ENCODE measurements around the gene AAMDC. TPM values are rescaled to one million over a fixed set of nuclear protein-coding genes. Genes with fewer than 3 reads are reported as not detected.
"Not testable (repeated sequence)": the region's sequence is repeated elsewhere in the genome, so short reads cannot be mapped to it uniquely, and the experiment has no call there.

The AAMDC gene
- total RNA-seq, 2 donors from 2014 or later: 6.9 to 25.9 TPM

DNA sequence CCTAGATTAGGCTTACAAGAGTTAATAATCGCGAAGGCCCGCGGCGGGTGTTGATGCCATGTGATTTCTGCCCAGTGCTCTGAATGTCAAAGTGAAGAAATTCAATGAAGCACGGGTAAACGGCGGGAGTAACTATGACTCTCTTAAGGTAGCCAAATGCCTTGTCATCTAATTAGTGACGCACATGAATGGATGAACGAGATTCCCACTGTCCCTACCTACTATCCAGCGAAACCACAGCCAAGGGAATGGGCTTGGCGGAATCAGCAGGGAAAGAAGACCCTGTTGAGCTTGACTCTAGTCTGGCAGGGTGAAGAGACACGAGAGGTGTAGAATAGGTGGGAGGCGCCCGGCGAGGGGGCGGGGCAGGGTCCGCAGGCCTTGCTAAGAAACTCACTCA lies 65.5 kb downstream of the AAMDC start:
- Histone ChIP-seq H3K27ac (no peak overlapping the region), H3K36me3 (replicated peaks in 1 of 2; ENCODE audit: insufficient read depth in 1 of 2, low read depth in 2 of 2) (peaks cover 0 to 6% of the 10 kb centered on the region in 2 donors), H3K27me3 (no peaks in the 10 kb centered on the region), H3K4me3 (no peak overlapping the region), H3K9me3 (no peaks in the 10 kb centered on the region), H3K4me1 (no peaks in the 10 kb centered on the region)
- DNase-seq: no peak
- TF ChIP-seq POLR2A (IDR thresholded peaks at IDR 0.05): no peak
- TF ChIP-seq CTCF (IDR thresholded peaks at IDR 0.05): no peak
- whole genome bisulfite sequencing, 2 donors: 90 to 96% methylated on average over 18 of the region's 18 CpGs
- ATAC-seq: no peak
- intact Hi-C loops (cut with DNase I): no loop called here

- ATAC-seq; DNase-seq; H3K4me3 ChIP-seq; intact Hi-C loops (cut with DNase I); H3K9me3 ChIP-seq; H3K36me3 ChIP-seq (replicated peaks in 1 of 2; ENCODE audit: insufficient read depth in 1 of 2, low read depth in 2 of 2); H3K4me1 ChIP-seq; H3K27ac ChIP-seq; H3K27me3 ChIP-seq: not testable (repeated sequence)
- 95 to 96% methylated on average over 5 of the region's 5 CpGs for WGBS, 2 donors
Measured at GRCh38 chr11:77889045-77889444, 68.1 kb downstream of the AAMDC start.

- ATAC-seq; H3K36me3 ChIP-seq (replicated peaks in 1 of 2; ENCODE audit: insufficient read depth in 1 of 2, low read depth in 2 of 2): not testable (repeated sequence)
Measured at GRCh38 chr11:77890100-77890614, 69.2 kb downstream of the AAMDC start.

DNA sequence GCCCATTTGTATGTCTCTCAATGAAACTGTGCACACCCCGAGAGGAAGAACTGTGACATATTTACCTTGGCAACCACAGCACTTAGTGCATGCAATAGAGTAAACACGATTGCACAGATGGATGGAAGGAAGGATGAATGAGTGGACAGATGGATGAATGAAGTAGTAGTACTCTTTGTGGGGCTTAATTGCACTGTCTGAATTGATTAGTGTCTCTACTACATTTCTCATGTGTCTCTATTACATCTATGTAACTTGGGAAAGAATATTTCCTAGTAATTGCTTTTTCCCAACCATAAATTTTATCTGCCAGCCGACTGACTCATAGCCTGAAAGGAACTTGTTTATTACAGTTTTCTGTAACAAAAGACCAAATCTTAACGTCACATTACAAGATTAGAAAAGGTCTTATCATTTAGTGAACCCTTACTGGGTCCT lies 69.7 kb downstream of the AAMDC start:
- DNase-seq; H3K27ac ChIP-seq; H3K36me3 ChIP-seq (replicated peaks in 1 of 2; ENCODE audit: insufficient read depth in 1 of 2, low read depth in 2 of 2); H3K4me3 ChIP-seq; ATAC-seq; H3K9me3 ChIP-seq; intact Hi-C loops (cut with DNase I); H3K27me3 ChIP-seq; H3K4me1 ChIP-seq: not testable (repeated sequence)
- 31 to 32% methylated on average over 4 of the region's 4 CpGs for WGBS, 2 donors

More at GRCh38 chr11:77890100-77890614, 69.2 kb downstream of the AAMDC start:
- intact Hi-C loops (cut with DNase I); DNase-seq; H3K27ac ChIP-seq; H3K4me1 ChIP-seq; H3K4me3 ChIP-seq; H3K9me3 ChIP-seq; H3K27me3 ChIP-seq: not testable (repeated sequence)

GRCh38 chr11:77891256-77891655 lies 70.3 kb downstream of the AAMDC start:
- DNase-seq; H3K27ac ChIP-seq; H3K9me3 ChIP-seq; H3K27me3 ChIP-seq; ATAC-seq; H3K36me3 ChIP-seq (replicated peaks in 1 of 2; ENCODE audit: insufficient read depth in 1 of 2, low read depth in 2 of 2); H3K4me1 ChIP-seq; intact Hi-C loops (cut with DNase I); H3K4me3 ChIP-seq: not testable (repeated sequence)
- 97 to 98% methylated on average over 5 to 6 of the region's 7 CpGs for WGBS, 2 donors

- ATAC-seq; H3K4me3 ChIP-seq; H3K36me3 ChIP-seq (replicated peaks in 1 of 2; ENCODE audit: insufficient read depth in 1 of 2, low read depth in 2 of 2); DNase-seq; H3K27me3 ChIP-seq; intact Hi-C loops (cut with DNase I); H3K9me3 ChIP-seq; H3K27ac ChIP-seq; H3K4me1 ChIP-seq: not testable (repeated sequence)
- 90 to 92% methylated on average over 1 to 3 of the region's 4 CpGs for WGBS, 2 donors
Measured at GRCh38 chr11:77891703-77892102, 70.8 kb downstream of the AAMDC start.

DNA sequence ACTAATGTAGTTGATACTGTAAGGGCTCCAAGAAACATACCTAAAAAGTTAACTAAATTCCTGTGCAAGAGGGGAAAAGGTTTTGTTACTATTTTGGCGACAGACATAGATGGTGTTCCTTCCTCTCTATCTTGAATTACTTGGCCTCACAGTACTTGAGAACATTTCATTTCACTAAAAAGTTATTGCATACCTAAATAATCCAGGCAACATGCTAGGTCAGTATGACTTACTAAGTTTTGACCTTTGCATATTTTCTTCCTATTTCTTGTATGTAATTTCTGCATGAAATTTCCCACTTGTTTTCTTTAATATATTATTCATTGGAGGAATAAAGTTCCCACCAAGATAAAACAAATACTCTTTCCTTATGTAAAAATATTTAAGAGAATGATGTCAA lies 74.0 kb downstream of the AAMDC start:
- H3K36me3 ChIP-seq (replicated peaks in 1 of 2; ENCODE audit: insufficient read depth in 1 of 2, low read depth in 2 of 2); H3K27ac ChIP-seq; H3K27me3 ChIP-seq; ATAC-seq; H3K4me1 ChIP-seq; DNase-seq; intact Hi-C loops (cut with DNase I); H3K4me3 ChIP-seq; H3K9me3 ChIP-seq: not testable (repeated sequence)
- WGBS, 2 donors: 81 to 90% methylated on average over 1 of the region's 1 CpG

- peaks cover 6% of the 10 kb centered on the region for H3K4me1 ChIP-seq
- H3K27me3 ChIP-seq: no peaks in the 10 kb centered on the region
- H3K4me3 ChIP-seq: no peak overlapping the region
- TF ChIP-seq POLR2A (IDR thresholded peaks at IDR 0.05) (no peak), CTCF (IDR thresholded peaks at IDR 0.05) (no peak)
- intact Hi-C loops (cut with DNase I): no loop called here
- H3K27ac ChIP-seq: no peak overlapping the region
- 98% methylated on average over 2 of the region's 2 CpGs for WGBS, 2 donors
- no peak for ATAC-seq
- H3K9me3 ChIP-seq: no peaks in the 10 kb centered on the region
- no peaks in the 10 kb centered on the region for H3K36me3 ChIP-seq (replicated peaks in 1 of 2; ENCODE audit: insufficient read depth in 1 of 2, low read depth in 2 of 2)
- DNase-seq: no peak
Measured at GRCh38 chr11:77908835-77909234, 87.9 kb downstream of the AAMDC start.

Data from body of pancreas (tissue), 4 donors.